GM18951 (cell line): Measurements from ENCODE around the gene SAG.

Experiments used
- POLR2A ChIP-seq: IDR thresholded peaks from 4 replicates; pipeline ENCODE4 v1.6.1; 2011; ENCODE audit warnings: mild to moderate bottlenecking; ENCODE audit not compliant: insufficient read length, insufficient read depth; ENCODE audit errors: extremely low read depth
- in situ Hi-C: fragments of 300-500 bp; cut with MboI; formaldehyde crosslinking; loops from one replicate; pipeline ENCODE4 v1.12.0; 2022; ENCODE audit warnings: low sequenced_read_pairs, mixed read lengths, inconsistent platforms; ENCODE audit not compliant: unreplicated experiment

The SAG gene

DNA sequence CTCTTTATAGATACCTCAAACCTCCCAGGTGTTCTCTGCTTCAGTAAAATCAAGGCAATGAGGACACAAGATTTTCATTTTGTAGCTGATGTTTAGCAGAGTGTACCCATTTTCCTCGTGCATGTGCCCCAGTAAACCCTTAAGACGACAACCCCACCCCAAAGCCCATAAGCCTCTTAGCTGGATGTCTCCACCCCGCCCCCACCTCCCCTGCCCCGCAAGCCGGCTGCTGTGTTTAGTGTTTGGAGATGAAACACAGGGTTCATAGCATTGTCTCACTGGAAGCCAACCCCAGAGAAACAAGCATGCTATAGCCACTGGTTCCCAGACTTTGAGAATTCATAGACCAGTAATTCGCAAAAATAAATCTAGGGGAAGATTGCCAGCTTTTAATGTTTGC is 5.8 kb upstream of the SAG start:
- in situ Hi-C loops: no loop called here
- TF ChIP-seq POLR2A: no peak

DNA sequence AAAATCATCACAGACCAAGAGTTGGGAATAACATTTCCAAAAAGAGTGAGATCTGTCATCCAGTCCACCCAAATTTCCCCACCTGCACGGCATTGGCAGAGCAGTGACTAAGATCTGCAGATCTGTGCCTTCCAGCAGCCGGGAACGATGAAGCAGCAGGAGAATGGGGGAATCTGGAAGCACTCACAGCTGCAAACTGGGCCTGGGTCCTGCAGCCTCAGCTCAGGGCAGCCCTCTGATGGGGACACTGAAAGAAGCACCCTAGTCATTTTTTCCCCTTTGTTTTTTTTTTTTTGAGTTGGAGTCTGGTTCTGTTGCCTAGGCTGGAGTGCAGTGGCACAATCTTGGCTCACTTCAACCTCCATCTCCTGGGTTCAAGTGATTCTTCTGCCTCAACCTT is 4.4 kb upstream of the SAG start:
- TF ChIP-seq POLR2A: no peak
- in situ Hi-C loops: no loop called here

DNA sequence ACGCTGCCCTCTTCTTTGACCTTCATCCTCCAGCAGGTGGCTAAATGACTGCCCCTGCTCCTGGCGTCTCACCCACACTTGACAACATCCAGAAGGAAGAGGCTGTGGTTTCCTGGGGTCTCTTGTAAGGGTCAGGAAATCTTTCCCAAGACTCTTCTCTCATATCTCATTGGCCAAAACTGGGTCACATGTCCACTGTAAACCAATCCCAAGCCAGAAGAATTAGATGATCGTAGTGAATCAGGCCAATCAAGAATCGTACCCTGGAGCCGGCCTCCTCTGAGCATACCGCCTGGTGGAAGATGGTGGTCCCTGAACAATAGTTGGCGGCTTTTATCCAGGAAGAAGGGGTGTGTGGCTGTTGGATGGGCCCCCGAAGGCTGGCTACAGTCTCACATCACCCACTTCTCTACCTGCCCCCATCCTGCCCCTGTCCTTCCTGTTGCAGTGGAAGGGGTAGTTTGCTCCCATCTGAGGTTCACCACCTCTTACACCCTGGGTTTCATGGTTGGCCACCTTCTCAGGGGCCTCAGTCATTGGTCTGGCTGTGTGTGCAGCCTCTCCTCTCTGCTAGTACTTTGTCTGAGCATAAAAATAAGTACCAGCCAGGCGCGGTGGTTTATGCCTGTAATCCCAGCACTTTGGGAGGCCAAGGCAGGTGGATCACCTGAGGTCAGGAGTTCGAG is 3.8 kb downstream of the SAG start:
- in situ Hi-C loops: no loop called here

DNA sequence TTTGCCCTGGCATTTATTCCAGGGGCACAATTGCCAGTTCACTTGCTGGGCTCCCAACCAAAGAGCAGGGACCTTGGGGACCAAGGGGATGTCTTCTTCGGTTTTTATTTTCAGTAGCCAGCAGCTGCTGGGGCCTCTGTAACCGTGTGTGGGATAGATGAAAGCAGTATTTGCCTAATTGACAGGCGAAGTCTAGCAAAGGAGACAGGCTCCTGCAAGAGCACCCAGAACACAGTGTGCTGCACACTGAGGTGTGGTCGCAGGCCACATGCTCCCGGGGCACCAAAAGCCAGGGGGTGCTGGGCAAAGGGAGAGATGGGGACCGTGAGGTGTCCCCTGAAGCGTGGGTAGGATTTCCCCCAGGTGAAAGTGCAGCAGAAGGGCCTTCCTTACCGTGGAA is 5.3 kb downstream of the SAG start:
- TF ChIP-seq POLR2A: no peak

More for the DNA sequence above, 3.8 kb downstream of the SAG start:
- TF ChIP-seq POLR2A: no peak

DNA sequence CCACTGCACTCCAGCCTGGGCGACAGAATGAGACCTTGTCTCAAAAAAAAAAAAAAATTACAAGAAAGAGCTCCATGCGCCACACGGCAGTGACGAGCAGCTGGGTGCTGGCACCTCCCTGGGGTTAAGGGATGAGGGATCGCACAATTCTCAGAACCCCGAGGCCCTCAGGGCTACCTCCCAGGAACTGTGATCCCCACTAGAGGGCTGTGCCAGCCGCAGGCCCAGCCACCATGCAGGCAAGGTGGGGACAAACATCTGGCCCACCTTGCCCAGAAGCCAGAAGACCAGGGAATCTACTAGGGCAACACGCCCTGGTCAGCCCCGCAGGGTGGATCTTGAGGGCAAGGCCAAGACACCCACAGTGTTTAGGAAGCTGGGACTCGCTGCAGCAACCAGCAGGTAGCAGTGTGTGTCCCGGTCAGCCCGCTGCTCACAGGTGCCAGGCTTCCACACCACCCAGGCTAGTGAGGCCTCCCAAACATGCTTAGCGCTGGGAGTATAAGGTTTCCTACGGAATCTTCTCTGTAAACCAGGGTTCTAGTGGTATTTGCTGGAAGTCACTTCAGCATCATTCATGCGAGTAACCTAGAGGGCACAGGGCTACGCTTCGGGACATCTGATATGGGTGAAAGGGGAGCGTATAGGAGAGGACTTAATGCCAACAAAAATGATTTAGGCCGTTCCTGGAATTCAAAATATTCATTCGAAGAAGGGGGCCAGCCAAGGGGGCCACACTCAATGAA is 6.7 kb downstream of the SAG start:
- in situ Hi-C loops: no loop called here
- TF ChIP-seq POLR2A: no peak

More for the DNA sequence above, 5.3 kb downstream of the SAG start:
- in situ Hi-C loops: no loop called here

DNA sequence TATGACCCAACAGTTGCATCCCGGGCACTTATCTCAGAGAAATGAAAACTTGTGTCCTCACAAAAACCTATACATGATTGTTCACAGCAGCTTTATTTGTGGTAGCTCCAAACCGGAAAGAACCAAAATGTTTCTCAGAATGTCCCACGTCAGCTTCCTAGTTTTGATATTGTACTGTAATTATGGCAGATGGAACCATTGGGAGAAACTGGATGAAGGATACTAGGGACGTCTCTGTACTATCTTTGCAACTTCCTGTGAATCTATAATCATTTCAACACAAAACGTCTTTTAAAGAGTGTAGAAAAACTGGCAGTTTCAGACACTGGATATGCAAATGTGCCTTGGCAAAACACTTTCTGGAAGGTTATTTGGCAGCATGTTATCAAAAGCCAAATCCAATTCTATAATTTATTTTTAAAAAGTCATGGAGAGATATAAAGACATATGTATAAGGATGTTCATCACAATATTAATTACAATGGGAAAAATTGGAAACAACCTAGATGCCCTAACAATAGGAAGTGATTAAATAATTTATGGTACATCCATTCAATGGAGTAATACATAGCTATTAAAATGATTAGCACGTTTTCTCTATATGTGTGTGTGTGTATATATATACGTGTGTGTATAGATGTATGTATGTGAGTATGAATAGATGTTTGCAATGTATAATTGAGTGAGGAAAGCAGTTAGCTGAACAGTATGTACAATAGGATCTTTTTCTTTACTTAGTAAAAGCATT is 9.8 kb downstream of the SAG start:
- no peak for TF ChIP-seq POLR2A
- in situ Hi-C loops: no loop called here

DNA sequence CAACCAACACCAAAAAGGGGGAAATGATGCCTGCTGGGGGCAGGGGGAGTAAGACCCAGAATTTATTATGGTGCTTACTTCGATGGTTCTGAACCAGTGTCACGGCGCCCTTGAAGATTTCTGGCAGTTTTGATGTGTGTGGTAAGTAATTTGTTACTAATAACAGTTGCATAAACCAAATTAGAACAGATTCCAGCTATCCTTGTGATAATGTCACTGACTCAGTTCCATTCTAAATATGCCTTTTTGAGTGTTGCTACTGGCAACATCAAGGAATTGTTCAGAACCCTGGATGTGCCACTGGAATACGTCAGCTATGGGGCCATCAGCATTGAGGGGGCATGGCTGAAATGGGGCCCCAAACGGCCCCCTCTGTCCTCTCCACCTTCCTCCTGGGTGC is 11.6 kb downstream of the SAG start:
- no peak for TF ChIP-seq POLR2A
- in situ Hi-C loops: no loop called here

DNA sequence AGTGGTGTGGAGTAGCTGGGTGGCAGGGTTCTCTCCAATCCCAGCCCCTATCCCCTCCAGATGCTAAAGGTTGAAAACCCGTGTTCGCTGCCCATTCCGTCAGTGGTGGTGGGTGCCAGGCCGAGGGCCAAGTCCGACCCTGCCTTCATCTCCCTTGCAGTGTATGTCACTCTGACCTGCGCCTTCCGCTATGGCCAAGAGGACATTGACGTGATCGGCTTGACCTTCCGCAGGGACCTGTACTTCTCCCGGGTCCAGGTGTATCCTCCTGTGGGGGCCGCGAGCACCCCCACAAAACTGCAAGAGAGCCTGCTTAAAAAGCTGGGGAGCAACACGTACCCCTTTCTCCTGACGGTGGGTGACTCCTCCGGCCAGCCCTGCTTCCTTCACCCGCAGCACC is 12.9 kb downstream of the SAG start:
- no peak for TF ChIP-seq POLR2A
- in situ Hi-C loops: no loop called here

DNA sequence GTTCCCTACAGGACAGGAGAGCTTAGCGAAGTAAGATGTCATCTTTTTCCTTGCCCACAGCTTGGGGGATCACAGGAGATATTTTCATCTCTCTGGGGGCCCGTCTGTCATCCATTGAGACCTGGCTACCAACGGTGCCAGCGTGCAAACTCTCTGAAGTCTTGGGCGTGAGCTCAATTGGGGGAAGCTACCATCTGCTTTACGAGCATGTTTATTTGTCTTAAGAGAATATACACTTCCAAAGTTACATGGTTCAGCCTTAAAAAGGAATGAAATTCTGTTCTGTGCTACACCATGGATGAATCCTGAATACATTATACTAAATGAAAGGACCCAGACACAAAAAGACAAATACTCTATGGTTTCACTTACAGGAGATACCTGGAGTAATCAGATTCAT is 13.6 kb downstream of the SAG start:
- TF ChIP-seq POLR2A: no peak
- in situ Hi-C loops: no loop called here

DNA sequence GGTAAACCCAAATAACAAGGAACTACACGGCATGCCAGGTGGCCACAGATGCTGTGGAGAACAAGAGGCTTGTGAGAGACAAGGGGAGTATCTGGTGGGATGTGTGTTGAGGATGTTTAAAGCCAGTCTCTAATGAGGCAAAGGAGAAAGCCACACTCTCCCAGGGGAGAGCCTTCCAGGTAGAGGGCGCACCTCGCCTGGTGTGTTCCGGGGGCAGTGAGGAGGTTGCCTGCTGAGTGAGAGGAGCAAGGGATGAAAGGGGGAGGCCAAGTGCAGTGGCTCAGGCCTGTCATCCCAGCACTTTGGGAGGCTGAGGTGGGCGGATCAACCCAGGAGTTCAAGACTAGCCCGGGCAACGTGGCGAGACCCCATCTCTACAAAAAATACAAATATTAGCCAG is 16.2 kb downstream of the SAG start:
- no peak for TF ChIP-seq POLR2A
- in situ Hi-C loops: no loop called here

DNA sequence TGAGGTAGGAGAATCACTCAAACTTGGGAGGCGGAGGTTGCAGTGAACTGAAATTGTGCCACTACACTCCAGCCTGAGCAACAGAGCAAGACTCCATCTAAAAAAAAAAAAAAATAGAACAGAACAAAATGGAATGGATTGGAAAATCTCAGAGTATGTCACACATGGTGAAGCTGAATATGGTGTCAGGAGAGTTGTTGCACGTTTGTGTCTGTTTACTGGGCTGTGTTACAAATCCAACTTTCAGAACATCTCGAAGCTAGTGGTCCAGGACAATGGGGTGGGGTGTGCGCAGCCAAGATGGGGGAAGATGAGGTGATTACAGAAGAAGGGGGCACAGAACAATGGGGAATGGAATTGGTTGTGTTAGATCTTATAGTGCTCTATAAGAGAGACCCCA is 17.6 kb downstream of the SAG start:
- TF ChIP-seq POLR2A: no peak
- in situ Hi-C loops: no loop called here

DNA sequence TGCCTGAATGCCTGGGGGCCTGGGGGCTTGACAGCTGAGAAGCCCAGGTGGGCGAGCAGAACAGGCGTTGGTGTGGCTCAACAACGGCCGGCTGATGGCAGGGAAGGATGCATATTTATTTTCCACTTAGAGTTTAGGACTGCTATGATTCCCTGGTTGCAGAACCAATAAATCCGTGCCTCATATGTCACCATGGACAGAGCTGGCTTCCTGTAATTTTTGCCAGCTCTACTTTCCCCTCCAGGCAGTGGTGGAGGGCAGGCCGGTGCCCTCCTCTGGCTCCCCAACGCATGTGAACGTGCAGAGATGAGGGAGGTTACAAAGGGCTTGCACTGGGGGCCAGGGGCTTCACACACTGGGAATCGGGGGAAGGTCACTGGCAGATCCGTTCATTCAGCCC is 18.2 kb downstream of the SAG start:
- in situ Hi-C loops: no loop called here
- TF ChIP-seq POLR2A: no peak

DNA sequence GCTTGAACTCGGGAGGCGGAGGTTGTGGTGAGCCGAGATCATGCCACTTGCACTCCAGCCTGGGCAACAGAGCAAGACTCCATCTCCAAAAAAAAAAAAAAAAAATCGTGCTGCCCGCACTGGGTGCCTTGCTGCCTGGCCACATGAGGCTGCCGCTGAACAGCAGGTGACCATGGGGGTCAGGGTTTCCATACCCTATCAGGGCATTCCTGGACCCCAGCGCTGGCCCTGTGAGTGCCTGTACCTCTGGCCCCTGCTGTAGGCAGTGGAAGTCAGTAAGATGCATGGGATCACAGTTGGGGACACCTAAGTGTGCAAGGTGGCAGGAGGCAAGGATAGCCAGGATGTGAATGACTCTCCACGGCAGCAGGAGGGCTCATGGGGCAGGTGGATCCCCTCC is 18.9 kb downstream of the SAG start:
- in situ Hi-C loops: no loop called here
- no peak for TF ChIP-seq POLR2A

DNA sequence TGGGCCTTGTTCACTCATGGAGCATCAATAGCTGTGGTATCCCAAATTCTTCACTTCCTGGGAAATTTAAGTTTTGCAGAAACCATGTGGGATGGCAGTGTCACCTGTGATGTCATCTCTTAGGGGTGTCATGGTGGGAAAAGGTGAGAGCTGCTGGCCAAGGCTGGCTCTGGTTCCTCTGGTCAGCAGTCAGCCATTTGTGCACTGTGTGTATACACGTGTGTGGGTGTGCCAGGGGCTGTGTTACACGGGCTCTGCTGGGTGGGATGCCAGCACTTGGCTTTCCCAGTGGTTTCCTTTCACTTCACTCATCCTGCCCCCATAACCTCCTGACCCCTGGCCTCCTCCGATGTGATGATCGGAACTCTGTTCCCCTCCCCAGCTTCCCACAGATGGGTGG is 21.3 kb downstream of the SAG start:
- in situ Hi-C loops: no loop called here
- no peak for TF ChIP-seq POLR2A

DNA sequence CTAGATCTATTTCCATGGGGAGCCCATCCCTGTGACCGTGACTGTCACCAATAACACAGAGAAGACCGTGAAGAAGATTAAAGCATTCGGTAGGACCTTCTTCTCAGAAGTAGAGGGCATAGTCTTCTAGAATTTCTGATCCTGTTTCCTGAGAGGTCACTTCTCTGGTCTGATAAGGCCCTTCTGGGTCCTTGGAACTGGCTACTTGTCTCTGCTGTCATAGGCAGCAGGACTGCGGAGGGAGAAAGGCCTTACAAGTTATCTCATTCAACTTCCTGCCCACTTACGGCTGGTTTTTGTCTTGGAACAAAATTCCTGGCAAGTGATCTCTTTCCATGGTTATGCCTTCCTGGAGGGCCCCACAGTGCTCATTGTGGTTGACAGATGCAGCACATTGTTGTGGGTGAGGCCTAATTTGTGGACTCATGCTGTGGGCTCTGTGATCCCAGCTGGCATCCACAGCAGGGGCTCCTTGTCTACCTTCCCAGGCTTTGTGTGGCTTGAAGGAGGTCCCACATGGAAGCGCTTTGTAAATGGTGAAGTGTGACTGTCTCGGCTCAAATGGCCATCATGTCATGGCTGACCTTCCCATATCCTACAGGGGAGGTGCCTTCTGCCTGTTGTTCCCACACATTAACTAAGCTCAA is 22.0 kb downstream of the SAG start:
- in situ Hi-C loops: no loop called here
- TF ChIP-seq POLR2A: no peak
